OCI-LY1 (cell line): ENCODE measurements around the gene SERINC5.

Experiments used
- H2AFZ ChIP-seq: fragments of 200-600 bp; sonication (generic), shearing (Covaris generic); 2 replicates; pipeline ENCODE4 v1.6.0; 2014; ENCODE audit warnings: antibody characterized with exemption, mild to moderate bottlenecking, low read length
- H3F3A ChIP-seq: fragments of 200-600 bp; sonication (generic), shearing (Covaris generic); 2 replicates; pipeline ENCODE4 v1.6.0; 2014; ENCODE audit warnings: mild to moderate bottlenecking, antibody characterized with exemption, low read length, moderate library complexity; ENCODE audit not compliant: insufficient read depth
- H3K27ac ChIP-seq: fragments of 200-600 bp; sonication (generic); 2 replicates; pipeline ENCODE4 v1.5.1; 2014; ENCODE audit warnings: low read length, mixed run types, mild to moderate bottlenecking, low read depth; ENCODE audit not compliant: poor library complexity, severe bottlenecking
- H3K27me3 ChIP-seq: fragments of 200-600 bp; sonication (generic); 2 replicates; pipeline ENCODE4 v1.6.0; 2014; ENCODE audit warnings: antibody characterized with exemption, mild to moderate bottlenecking, low read length, moderate library complexity; ENCODE audit not compliant: insufficient read depth
- H3K36me3 ChIP-seq: fragments of 200-600 bp; sonication (generic); 2 replicates; pipeline ENCODE4 v1.6.1; 2014; ENCODE audit warnings: mild to moderate bottlenecking, antibody characterized with exemption, low read length, moderate library complexity, mixed read lengths; ENCODE audit not compliant: insufficient read depth
- H3K4me1 ChIP-seq: fragments of 200-600 bp; sonication (generic); 2 replicates; pipeline ENCODE4 v1.5.1; 2014; ENCODE audit warnings: mild to moderate bottlenecking, low read length, moderate library complexity; ENCODE audit not compliant: insufficient read depth, severe bottlenecking
- H3K4me2 ChIP-seq: fragments of 200-600 bp; sonication (generic), shearing (Covaris generic); 2 replicates; pipeline ENCODE4 v1.6.1; 2014; ENCODE audit warnings: low read length
- H3K4me3 ChIP-seq: fragments of 200-600 bp; sonication (generic); 2 replicates; pipeline ENCODE4 v1.5.1; 2014; ENCODE audit warnings: low read length, low read depth, mild to moderate bottlenecking, mixed read lengths; ENCODE audit not compliant: poor library complexity, severe bottlenecking
- H3K79me2 ChIP-seq: fragments of 200-600 bp; shearing (Covaris generic); 2 replicates; pipeline ENCODE4 v1.6.1; 2016; ENCODE audit warnings: mixed run types, low read length, mixed read lengths; ENCODE audit not compliant: insufficient read depth
- H3K9ac ChIP-seq: fragments of 200-600 bp; sonication (generic), shearing (Covaris generic); 2 replicates; pipeline ENCODE4 v1.6.1; 2014; ENCODE audit warnings: mild to moderate bottlenecking, low read length, mixed read lengths
- H3K9me2 ChIP-seq: fragments of 200-600 bp; sonication (generic), shearing (Covaris generic); 2 replicates; pipeline ENCODE4 v1.6.1; 2014; ENCODE audit warnings: low read depth, mild to moderate bottlenecking, low read length, mixed read lengths
- H3K9me3 ChIP-seq: fragments of 200-600 bp; shearing (Covaris generic); 2 replicates; pipeline ENCODE4 v1.6.1; 2014; ENCODE audit warnings: low read length, mixed read lengths
- H4K20me1 ChIP-seq: fragments of 200-600 bp; sonication (generic), shearing (Covaris generic); 2 replicates; pipeline ENCODE4 v1.6.0; 2016; ENCODE audit warnings: mild to moderate bottlenecking, low read length; ENCODE audit not compliant: insufficient read depth
- CTCF ChIP-seq: fragments of 200-600 bp; sonication (generic), shearing (Covaris generic); IDR thresholded peaks from 2 replicates; pipeline ENCODE4 v1.5.1; 2017; ENCODE audit warnings: mild to moderate bottlenecking, antibody characterized with exemption, low read length, moderate library complexity, mixed read lengths
- EZH2 ChIP-seq: fragments of 200-600 bp; sonication (generic), shearing (Covaris generic); IDR thresholded peaks from 2 replicates; pipeline ENCODE4 v1.8.0; 2017; ENCODE audit warnings: borderline replicate concordance, mixed run types, mild to moderate bottlenecking, antibody characterized with exemption, low read length, moderate library complexity, mixed read lengths

Gene SERINC5

GRCh38 chr5:80094236-80094738, 161.6 kb downstream of the SERINC5 start:
- Histone ChIP-seq H3K27me3 (no peaks in the 10 kb centered on the region), H3K4me1 (peaks cover 14% of the 10 kb centered on the region)

GRCh38 chr5:80093796-80094195, 162.1 kb downstream of the SERINC5 start:
- TF ChIP-seq EZH2 (no peak), CTCF (no peak)
- Histone ChIP-seq H3F3A (no peaks in the 10 kb centered on the region), H4K20me1 (no peaks in the 10 kb centered on the region), H3K27me3 (no peaks in the 10 kb centered on the region), H3K79me2 (no peaks in the 10 kb centered on the region), H3K9ac (no peak overlapping the region), H3K27ac (no peak overlapping the region), H3K4me3 (no peak overlapping the region), H3K4me2 (no peak overlapping the region), H3K9me2 (no peaks in the 10 kb centered on the region), H3K9me3 (no peaks in the 10 kb centered on the region), H3K4me1 (peaks cover 14% of the 10 kb centered on the region), H3K36me3 (no peaks in the 10 kb centered on the region), H2AFZ (no peak overlapping the region)

More at GRCh38 chr5:80094236-80094738, 161.6 kb downstream of the SERINC5 start:
- H3K9ac ChIP-seq = no peak overlapping the region
- H3K9me2 ChIP-seq = no peaks in the 10 kb centered on the region
- no peak overlapping the region for H3K27ac ChIP-seq
- H3K79me2 ChIP-seq = no peaks in the 10 kb centered on the region
- no peak for TF ChIP-seq CTCF
- TF ChIP-seq EZH2 = no peak
- no peaks in the 10 kb centered on the region for H3K9me3 ChIP-seq
- H3F3A ChIP-seq = no peaks in the 10 kb centered on the region
- H2AFZ ChIP-seq = no peak overlapping the region
- H3K36me3 ChIP-seq = no peaks in the 10 kb centered on the region
- no peak overlapping the region for H3K4me2 ChIP-seq
- H3K4me3 ChIP-seq = no peak overlapping the region
- no peaks in the 10 kb centered on the region for H4K20me1 ChIP-seq

GRCh38 chr5:80092486-80093107, 163.3 kb downstream of the SERINC5 start:
- H3K4me2 ChIP-seq = no peak overlapping the region
- no peaks in the 10 kb centered on the region for H3K9me2 ChIP-seq
- H3K4me3 ChIP-seq = no peak overlapping the region
- peaks cover 13% of the 10 kb centered on the region for H3K4me1 ChIP-seq
- H3F3A ChIP-seq = no peaks in the 10 kb centered on the region
- no peaks in the 10 kb centered on the region for H3K9me3 ChIP-seq
- H3K79me2 ChIP-seq = no peaks in the 10 kb centered on the region
- no peaks in the 10 kb centered on the region for H4K20me1 ChIP-seq
- H3K27me3 ChIP-seq = no peaks in the 10 kb centered on the region
- H3K27ac ChIP-seq = no peak overlapping the region
- H2AFZ ChIP-seq = no peak overlapping the region
- H3K36me3 ChIP-seq = no peaks in the 10 kb centered on the region
- H3K9ac ChIP-seq = no peak overlapping the region
- no peak for TF ChIP-seq CTCF
- TF ChIP-seq EZH2 = no peak
